DMS114 treated with DMSO at 0.1 percent for 48 hours (cell line): ENCODE data around the gene C16orf82.

Experiments used
- DNase-seq: peaks from one replicate; lab custom pipeline; 2025; ENCODE audit not compliant: unreplicated experiment; lab: John Stamatoyannopoulos, UW

Gene C16orf82

DNA sequence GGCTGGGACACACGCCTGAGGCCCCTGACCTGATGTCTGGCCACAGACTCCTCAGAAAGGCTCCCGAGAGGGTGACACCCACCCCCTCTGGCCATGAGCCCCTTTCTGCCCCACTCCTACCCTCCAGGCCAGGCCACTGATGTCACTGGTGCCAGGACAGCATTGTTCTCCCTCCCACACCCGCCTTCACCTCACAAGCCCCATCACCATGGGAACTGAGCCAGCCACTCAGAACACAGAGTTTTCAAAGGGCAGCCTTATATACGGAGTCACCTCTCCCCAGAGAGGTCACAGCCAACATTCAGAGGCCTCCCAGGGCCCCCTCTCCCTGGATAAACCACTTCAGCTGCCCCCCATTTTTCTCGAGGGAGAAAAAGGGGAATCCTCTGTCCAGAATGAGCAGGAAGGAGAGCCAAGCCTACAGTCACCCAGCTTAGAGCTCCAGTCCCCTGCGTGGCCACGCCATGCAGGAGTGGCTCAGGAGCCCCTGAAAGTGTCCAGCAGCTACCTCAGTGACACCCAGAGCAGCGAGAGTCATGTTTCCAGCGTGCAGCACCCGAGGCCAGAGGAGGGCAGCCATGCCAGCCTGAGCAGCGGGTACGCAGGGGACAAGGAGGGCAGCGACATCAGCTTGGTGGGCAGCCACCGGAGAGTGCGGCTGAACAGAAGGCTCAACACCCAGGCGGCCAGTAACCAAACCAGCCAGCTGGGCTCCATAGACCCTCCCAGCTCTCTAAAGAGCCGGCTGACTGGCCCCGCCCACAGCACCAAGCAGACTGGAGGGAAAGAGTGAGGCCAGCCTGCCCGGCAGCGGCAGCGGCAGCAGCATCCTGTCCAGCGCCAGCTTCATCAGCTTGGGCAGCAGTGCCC, at the start of gene C16orf82:
Gene C16orf82 (plus strand): TSS at position 260 of the 870 bp plus-strand sequence.
- DNase-seq: no peak

GRCh38 chr16:27020031-27020430, 46.7 kb upstream of the C16orf82 start:
- no peak for DNase-seq

DNA sequence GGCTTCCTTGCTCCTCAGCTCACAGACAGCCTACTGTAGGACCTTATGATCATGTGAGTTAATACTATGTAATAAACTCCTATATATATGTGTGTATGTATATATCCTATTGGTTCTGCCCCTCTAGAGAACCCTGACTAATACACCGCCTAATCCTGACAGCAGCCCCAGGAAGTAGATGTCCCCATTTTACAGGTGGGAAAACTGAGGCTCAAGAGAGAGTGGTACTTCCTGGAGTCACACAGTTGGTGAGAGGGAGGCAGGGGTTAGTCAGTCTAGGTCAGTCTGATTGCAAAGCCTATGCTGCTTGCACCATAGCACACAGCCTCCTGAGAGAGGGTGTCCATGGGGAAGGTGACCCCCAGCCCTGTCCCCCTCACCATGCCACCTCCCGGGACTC, 42.7 kb upstream of the C16orf82 start:
- no peak for DNase-seq

- DNase-seq: no peak
These were observed 41.1 kb upstream of the C16orf82 start for GRCh38 chr16:27025581-27025980.

- DNase-seq: no peak
These were observed 38.8 kb upstream of the C16orf82 start for GRCh38 chr16:27027971-27028370.

- DNase-seq: no peak
These were observed 38.1 kb upstream of the C16orf82 start for GRCh38 chr16:27028591-27029110.

- no peak for DNase-seq
These were observed 37.2 kb upstream of the C16orf82 start for GRCh38 chr16:27029525-27029924.

DNA sequence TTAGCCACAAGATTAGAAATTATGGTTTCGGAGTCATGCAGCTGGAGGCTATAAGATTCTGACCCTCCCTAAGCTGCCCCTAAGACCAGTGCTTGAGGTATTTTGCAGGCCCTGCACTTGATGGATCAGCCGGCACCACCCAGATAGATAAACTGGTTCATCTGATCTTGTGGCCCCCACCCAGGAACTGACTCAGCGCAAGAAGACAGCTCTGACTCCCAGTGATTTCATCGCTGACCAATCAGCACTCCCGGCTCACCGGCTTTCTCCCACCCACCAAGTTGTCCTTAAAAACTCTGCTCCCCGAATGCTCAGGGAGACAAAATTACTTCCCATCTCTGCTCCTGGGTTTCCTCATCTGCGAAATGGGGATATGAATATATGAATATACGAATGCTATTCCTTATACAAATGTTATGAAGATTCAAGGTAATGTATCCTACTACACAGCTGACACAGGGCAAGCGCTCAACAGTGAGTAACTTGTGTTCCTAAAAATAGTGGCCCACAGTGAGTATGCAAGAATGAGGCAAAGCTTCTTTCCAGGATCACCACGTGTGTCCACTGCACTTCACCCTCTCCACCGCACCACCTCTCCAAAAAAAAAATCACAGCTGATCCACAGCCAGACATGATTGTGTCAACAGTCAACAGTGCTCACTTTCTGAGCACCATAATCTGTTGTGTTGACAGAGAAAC, 33.3 kb upstream of the C16orf82 start:
- no peak for DNase-seq

GRCh38 chr16:27040732-27041131, 26.0 kb upstream of the C16orf82 start:
- DNase-seq: no peak

GRCh38 chr16:27046958-27047518, 19.7 kb upstream of the C16orf82 start:
- no peak for DNase-seq

GRCh38 chr16:27048316-27048715, 18.4 kb upstream of the C16orf82 start:
- DNase-seq: no peak

- no peak for DNase-seq
These were observed 17.6 kb upstream of the C16orf82 start for GRCh38 chr16:27049117-27049516.

- no peak for DNase-seq
These were observed 14.7 kb upstream of the C16orf82 start for GRCh38 chr16:27052007-27052406.

GRCh38 chr16:27053996-27054395, 12.7 kb upstream of the C16orf82 start:
- no peak for DNase-seq

DNA sequence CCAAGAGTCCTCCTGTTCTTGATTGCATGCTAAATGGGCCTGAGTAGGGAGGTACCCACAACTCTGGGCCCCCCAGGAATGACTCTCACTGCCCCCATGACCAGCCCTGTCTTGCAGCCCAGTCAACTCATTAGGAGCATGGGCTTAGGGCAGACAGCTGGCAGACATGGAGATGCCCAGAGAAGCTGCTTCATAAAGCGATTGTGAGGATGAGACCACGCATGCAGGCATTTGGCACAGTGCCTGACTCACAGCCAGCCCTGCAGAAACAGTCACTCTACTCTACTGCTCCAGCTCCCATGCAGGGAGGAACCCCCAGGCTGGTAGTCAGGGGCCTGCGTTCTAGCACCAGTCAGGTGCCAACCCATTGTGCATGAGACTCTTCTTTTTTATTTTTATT, 8.4 kb upstream of the C16orf82 start:
- DNase-seq: no peak

- DNase-seq: no peak
These were observed 4.0 kb downstream of the C16orf82 start for GRCh38 chr16:27070776-27071175.

DNA sequence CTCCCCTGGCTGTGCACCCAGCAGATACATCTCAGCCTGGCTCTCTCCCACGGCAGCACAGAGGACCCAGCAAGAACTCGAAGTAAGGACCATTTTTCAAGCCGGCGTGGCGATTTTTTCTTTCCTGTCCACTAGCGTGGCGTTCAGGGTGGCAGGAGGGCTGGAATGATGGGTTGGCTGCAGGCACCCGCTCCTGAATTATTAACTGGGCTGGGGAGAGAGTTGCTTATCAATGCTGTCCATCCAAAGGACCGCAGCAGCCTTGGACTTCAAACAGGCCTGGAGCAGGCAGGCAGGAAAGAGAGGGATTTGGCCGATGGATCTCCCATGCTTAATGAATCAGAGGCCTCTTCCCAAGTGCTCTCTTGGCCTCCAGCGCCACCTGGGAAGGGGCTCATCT, 7.0 kb downstream of the C16orf82 start:
- no peak for DNase-seq

- DNase-seq: no peak
These were observed 14.2 kb downstream of the C16orf82 start for GRCh38 chr16:27080895-27081294.

- no peak for DNase-seq
These were observed 17.1 kb downstream of the C16orf82 start for GRCh38 chr16:27083861-27084261.

- DNase-seq: no peak
These were observed 17.7 kb downstream of the C16orf82 start for GRCh38 chr16:27084307-27085028.

DNA sequence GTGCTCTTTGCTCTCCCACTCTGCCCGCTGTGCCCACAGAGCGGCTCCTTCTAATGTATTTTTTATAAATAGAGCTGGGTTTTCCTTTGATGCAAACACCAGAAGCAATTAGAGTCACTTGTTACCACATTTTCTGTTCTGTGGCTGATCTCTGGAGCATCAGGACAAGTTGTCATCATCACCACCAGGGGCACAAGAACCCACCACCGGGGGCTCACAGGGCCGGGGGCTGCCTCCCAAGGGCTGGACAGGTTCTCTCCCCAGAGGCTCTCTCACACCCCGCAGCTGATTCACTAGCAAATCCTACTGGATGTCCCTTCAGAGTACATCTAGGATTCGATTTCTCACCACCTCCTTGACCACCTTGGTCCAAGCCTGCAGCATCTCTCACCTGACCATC, 18.5 kb downstream of the C16orf82 start:
- DNase-seq: no peak
